Uterus (tissue), 4 donors: Measurements from ENCODE around the gene TMEM161A. TPM values are rescaled to one million over a fixed set of nuclear protein-coding genes. Genes with fewer than 3 reads are reported as not detected.
"Not testable (repeated sequence)": the region's sequence is repeated elsewhere in the genome, so short reads cannot be mapped to it uniquely, and the experiment has no call there.

Experiments
- DNase-seq, 2 donors: peaks; one replicate each; pipeline ENCODE4 v3.0.0-alpha.2; 2019 to 2020
- H3K27ac ChIP-seq, 2 donors: fragments of 200-600 bp; sonication (generic); 1 replicate in 1 of 2; 2 replicates in 1 of 2; pipeline ENCODE4 v1.5.1; 2016 to 2018
- H3K27me3 ChIP-seq, 2 donors: fragments of 200-600 bp; sonication (generic); one replicate each; pipeline ENCODE4 v1.5.1; 2018 to 2019; ENCODE audit warnings: control low read depth in 1 of 2
- H3K36me3 ChIP-seq, 2 donors: fragments of 200-600 bp; sonication (generic); one replicate each; pipeline ENCODE4 v1.5.1; 2019; ENCODE audit warnings: control low read depth in 1 of 2
- H3K4me1 ChIP-seq, 2 donors: fragments of 200-600 bp; sonication (generic); one replicate each; pipeline ENCODE4 v1.5.1; 2018 to 2019; ENCODE audit warnings: control low read depth in 1 of 2
- H3K4me3 ChIP-seq, 2 donors: fragments of 200-600 bp; sonication (generic); 1 replicate in 1 of 2; 2 replicates in 1 of 2; pipeline ENCODE4 v1.5.1; 2018 to 2019; ENCODE audit warnings: mild to moderate bottlenecking in 1 of 2
- H3K9me3 ChIP-seq, 2 donors: fragments of 200-600 bp; sonication (generic); one replicate each; pipeline ENCODE4 v1.5.1; 2019; ENCODE audit warnings: control low read depth in 1 of 2
- CTCF ChIP-seq, 4 experiments: fragments of 200-600 bp in 2 of 4; fragments of 450-650 bp in 2 of 4; sonication (generic) in 2 of 4; IDR thresholded peaks; one replicate each; pipeline ENCODE4 v1.5.1; 2016 to 2019; ENCODE audit warnings: antibody characterized with exemption in 4 of 4, mild to moderate bottlenecking in 2 of 4, moderate library complexity in 1 of 4
- POLR2A ChIP-seq, 2 donors: fragments of 450-650 bp; IDR thresholded peaks; one replicate each; pipeline ENCODE4 v1.6.1; 2016; ENCODE audit warnings: antibody characterized with exemption in 2 of 2, mild to moderate bottlenecking in 1 of 2, moderate library complexity in 1 of 2
- intact Hi-C: fragments of 100-400 bp; cut with DNase I; formaldehyde crosslinking; loops from one replicate; pipeline ENCODE4 v1.15.1; 2023; ENCODE audit warnings: low total_unique reads
- total RNA-seq, 4 donors: library from RNA; depleted of rRNA in 3 of 4; stranded (reverse); fragments of >200 nt in 3 of 4; gene quantifications; one replicate each; pipeline versions ENCODE4 v1.1.0 to v1.2.4, GENCODE V29; 2014 to 2023
- donor health status: DM: yes; HTN: yes; CAD: no.

Gene TMEM161A
- total RNA-seq, 4 donors from 2014 or later = 3.5 to 33.6 (median 17.3) TPM

GRCh38 chr19:19137556-19138108 lies 646 bp downstream of the TMEM161A start:
- intact Hi-C loops = no loop called here
- no peaks in the 10 kb centered on the region for H3K27me3 ChIP-seq
- peaks cover 0 to under 1% of the 10 kb centered on the region in 2 donors for H3K9me3 ChIP-seq
- no peaks in the 10 kb centered on the region for H3K4me1 ChIP-seq
- peak in 1 of 2 donors; percentile 26 for DNase-seq
- H3K27ac ChIP-seq = peak overlapping the region; percentile 56 to 67
- peak overlapping the region; percentile 61 to 82 for H3K4me3 ChIP-seq
- no peaks in the 10 kb centered on the region for H3K36me3 ChIP-seq
- TF ChIP-seq POLR2A (IDR thresholded peaks at IDR 0.05) (no peak), CTCF (IDR thresholded peaks at IDR 0.05) (no peak)

GRCh38 chr19:19135713-19136112 lies 2.6 kb downstream of the TMEM161A start:
- H3K27me3 ChIP-seq, H3K4me1 ChIP-seq, H3K27ac ChIP-seq, H3K4me3 ChIP-seq, H3K36me3 ChIP-seq, intact Hi-C loops, DNase-seq: not testable (repeated sequence)
- H3K9me3 ChIP-seq = peaks cover 0 to 11% of the 10 kb centered on the region in 2 donors

GRCh38 chr19:19134687-19135158 lies 3.6 kb downstream of the TMEM161A start:
- no peak for DNase-seq
- Histone ChIP-seq H3K9me3 (peaks cover 0 to 11% of the 10 kb centered on the region in 2 donors), H3K4me1 (no peaks in the 10 kb centered on the region), H3K27me3 (no peaks in the 10 kb centered on the region), H3K27ac (no peak overlapping the region), H3K4me3 (no peak overlapping the region), H3K36me3 (no peaks in the 10 kb centered on the region)
- intact Hi-C loops = no loop called here
- TF ChIP-seq CTCF (IDR thresholded peaks at IDR 0.05) (no peak), POLR2A (IDR thresholded peaks at IDR 0.05) (no peak)

GRCh38 chr19:19133985-19134384 lies 4.3 kb downstream of the TMEM161A start:
- no peak for DNase-seq
- Histone ChIP-seq H3K4me3 (no peak overlapping the region), H3K27me3 (no peaks in the 10 kb centered on the region), H3K9me3 (peaks cover 0 to 11% of the 10 kb centered on the region in 2 donors), H3K4me1 (no peaks in the 10 kb centered on the region), H3K27ac (no peak overlapping the region), H3K36me3 (no peaks in the 10 kb centered on the region)
- intact Hi-C loops = no loop called here
- TF ChIP-seq CTCF (IDR thresholded peaks at IDR 0.05) = no peak
- TF ChIP-seq POLR2A (IDR thresholded peaks at IDR 0.05) = no peak

GRCh38 chr19:19132912-19133311 lies 5.4 kb downstream of the TMEM161A start:
- Histone ChIP-seq H3K4me1 (no peaks in the 10 kb centered on the region), H3K4me3 (no peak overlapping the region), H3K27ac (no peak overlapping the region), H3K36me3 (no peaks in the 10 kb centered on the region), H3K9me3 (peaks cover 0 to 11% of the 10 kb centered on the region in 2 donors), H3K27me3 (no peaks in the 10 kb centered on the region)
- intact Hi-C loops = no loop called here
- TF ChIP-seq CTCF (IDR thresholded peaks at IDR 0.05) = no peak
- no peak for DNase-seq

GRCh38 chr19:19131989-19132388 lies 6.3 kb downstream of the TMEM161A start:
- H3K9me3 ChIP-seq = peaks cover 0 to 11% of the 10 kb centered on the region in 2 donors
- H3K4me3 ChIP-seq = no peak overlapping the region
- no peak for TF ChIP-seq POLR2A (IDR thresholded peaks at IDR 0.05)
- no peak for TF ChIP-seq CTCF (IDR thresholded peaks at IDR 0.05)
- intact Hi-C loops = no loop called here
- no peak overlapping the region for H3K27ac ChIP-seq
- H3K27me3 ChIP-seq = no peaks in the 10 kb centered on the region
- H3K36me3 ChIP-seq = no peaks in the 10 kb centered on the region
- DNase-seq = no peak
- no peaks in the 10 kb centered on the region for H3K4me1 ChIP-seq
